ENCODE data around the gene GABRG3. TPM values are rescaled to one million over a fixed set of nuclear protein-coding genes. Genes with fewer than 3 reads are reported as not detected.

The GABRG3 gene
- total RNA-seq, 3 donors from 2014 or later = 0.15 to 0.33 TPM; not detected in 1

DNA sequence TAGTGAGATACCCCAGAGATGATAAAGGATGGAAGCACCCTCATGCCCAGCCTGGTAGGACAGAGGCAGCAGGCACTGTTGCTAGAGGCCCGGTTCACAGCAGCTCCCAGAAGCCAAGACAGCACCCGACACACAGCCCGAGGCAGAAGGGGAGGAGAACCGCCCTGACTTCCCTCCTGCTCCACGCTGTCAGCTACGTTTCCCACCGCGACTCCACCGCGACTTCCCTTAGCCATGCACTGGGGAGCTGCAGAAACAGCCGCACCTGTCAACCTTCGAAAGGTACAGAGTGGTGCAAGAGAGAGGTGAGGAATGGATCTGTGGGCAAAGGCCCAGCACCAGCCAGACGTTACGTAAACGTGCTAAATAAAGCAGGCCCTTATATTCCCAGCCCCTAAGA, 529.2 kb downstream of the GABRG3 start:
- Histone ChIP-seq H3K9me3 (no peaks in the 10 kb centered on the region), H3K4me1 (no peaks in the 10 kb centered on the region), H3K27ac (no peak overlapping the region), H3K27me3 (no peaks in the 10 kb centered on the region), H3K4me3 (no peak overlapping the region), H3K36me3 (no peaks in the 10 kb centered on the region)
- no peak for DNase-seq (ENCODE audit: low spot score in 2 of 2)
- TF ChIP-seq, protein P1, sequence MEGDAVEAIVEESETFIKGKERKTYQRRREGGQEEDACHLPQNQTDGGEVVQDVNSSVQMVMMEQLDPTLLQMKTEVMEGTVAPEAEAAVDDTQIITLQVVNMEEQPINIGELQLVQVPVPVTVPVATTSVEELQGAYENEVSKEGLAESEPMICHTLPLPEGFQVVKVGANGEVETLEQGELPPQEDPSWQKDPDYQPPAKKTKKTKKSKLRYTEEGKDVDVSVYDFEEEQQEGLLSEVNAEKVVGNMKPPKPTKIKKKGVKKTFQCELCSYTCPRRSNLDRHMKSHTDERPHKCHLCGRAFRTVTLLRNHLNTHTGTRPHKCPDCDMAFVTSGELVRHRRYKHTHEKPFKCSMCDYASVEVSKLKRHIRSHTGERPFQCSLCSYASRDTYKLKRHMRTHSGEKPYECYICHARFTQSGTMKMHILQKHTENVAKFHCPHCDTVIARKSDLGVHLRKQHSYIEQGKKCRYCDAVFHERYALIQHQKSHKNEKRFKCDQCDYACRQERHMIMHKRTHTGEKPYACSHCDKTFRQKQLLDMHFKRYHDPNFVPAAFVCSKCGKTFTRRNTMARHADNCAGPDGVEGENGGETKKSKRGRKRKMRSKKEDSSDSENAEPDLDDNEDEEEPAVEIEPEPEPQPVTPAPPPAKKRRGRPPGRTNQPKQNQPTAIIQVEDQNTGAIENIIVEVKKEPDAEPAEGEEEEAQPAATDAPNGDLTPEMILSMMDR (IDR thresholded peaks at IDR 0.05) = no peak
- TF ChIP-seq POLR2AphosphoS5 (IDR thresholded peaks at IDR 0.05) = no peak
- no peak for TF ChIP-seq POLR2A (IDR thresholded peaks at IDR 0.05)
- intact Hi-C loops (cut with DNase I; ENCODE audit: low total_unique reads) = no loop called here

DNA sequence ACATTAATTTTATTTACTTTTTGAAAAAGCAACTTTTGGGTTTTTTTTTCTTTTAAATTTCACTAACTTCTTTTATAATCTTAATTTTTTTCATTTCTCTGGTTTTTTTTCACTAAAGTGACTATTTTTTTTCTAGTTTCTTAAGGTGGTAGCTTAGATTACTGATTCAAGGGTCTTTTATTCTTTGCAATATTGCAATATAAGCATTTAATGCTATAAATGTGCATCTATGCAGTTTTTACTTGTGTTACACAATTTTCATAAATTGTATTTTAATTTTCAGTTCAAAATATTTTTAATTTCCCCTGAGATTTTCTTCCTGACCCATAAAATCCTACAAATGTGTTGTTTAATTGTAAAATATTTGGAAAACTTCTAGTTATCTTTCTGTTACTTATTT, 535.8 kb downstream of the GABRG3 start:
- no peak for DNase-seq (ENCODE audit: low spot score in 2 of 2)
- intact Hi-C loops (cut with DNase I; ENCODE audit: low total_unique reads) = no loop called here
- TF ChIP-seq, protein P1 (IDR thresholded peaks at IDR 0.05) = no peak
- H3K4me3 ChIP-seq = no peak overlapping the region
- H3K27me3 ChIP-seq = no peaks in the 10 kb centered on the region
- H3K36me3 ChIP-seq = no peaks in the 10 kb centered on the region
- no peak overlapping the region for H3K27ac ChIP-seq
- H3K9me3 ChIP-seq = peaks cover 10 to 11% of the 10 kb centered on the region in 2 donors
- H3K4me1 ChIP-seq = no peaks in the 10 kb centered on the region

DNA sequence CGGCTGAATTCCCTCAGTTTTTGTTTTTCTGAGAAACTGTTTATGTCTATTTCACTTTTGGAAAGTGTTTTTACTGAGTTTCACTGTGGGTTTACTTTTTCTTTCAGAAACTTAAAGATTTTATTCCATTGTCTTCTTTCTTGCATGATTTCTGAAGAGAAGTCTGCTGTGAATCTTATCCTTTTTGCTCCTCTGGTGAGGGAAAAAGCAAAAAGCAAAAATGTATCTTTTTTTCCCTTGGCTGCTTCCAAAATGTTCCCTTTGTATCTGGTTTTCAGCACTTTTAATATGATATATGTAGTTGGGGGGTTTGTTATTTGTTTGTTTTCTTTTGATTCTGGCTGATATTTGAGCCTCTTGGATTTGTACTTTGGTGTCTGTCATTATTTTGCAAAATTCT, 538.0 kb downstream of the GABRG3 start:
- Histone ChIP-seq H3K27me3 (no peaks in the 10 kb centered on the region), H3K9me3 (peaks cover 10 to 11% of the 10 kb centered on the region in 2 donors), H3K4me3 (no peak overlapping the region), H3K27ac (no peak overlapping the region), H3K4me1 (no peaks in the 10 kb centered on the region), H3K36me3 (no peaks in the 10 kb centered on the region)
- intact Hi-C loops (cut with DNase I; ENCODE audit: low total_unique reads) = no loop called here
- no peak for DNase-seq (ENCODE audit: low spot score in 2 of 2)
- no peak for TF ChIP-seq POLR2A (IDR thresholded peaks at IDR 0.05)
- no peak for TF ChIP-seq POLR2AphosphoS5 (IDR thresholded peaks at IDR 0.05)
- TF ChIP-seq, protein P1 (IDR thresholded peaks at IDR 0.05) = no peak

- TF ChIP-seq POLR2AphosphoS5 (IDR thresholded peaks at IDR 0.05) (no peak), POLR2A (IDR thresholded peaks at IDR 0.05) (no peak)
- TF ChIP-seq, protein P1 (IDR thresholded peaks at IDR 0.05) = no peak
- Histone ChIP-seq H3K4me1 (no peaks in the 10 kb centered on the region), H3K36me3 (no peaks in the 10 kb centered on the region), H3K4me3 (no peak overlapping the region), H3K27me3 (no peaks in the 10 kb centered on the region), H3K9me3 (peaks cover 10 to 11% of the 10 kb centered on the region in 2 donors), H3K27ac (no peak overlapping the region)
- DNase-seq (ENCODE audit: low spot score in 2 of 2) = no peak
- intact Hi-C loops (cut with DNase I; ENCODE audit: low total_unique reads) = no loop called here
Observed at GRCh38 chr15:27512281-27513001, 541.5 kb downstream of the GABRG3 start.

- Histone ChIP-seq H3K27me3 (no peaks in the 10 kb centered on the region), H3K4me1 (no peaks in the 10 kb centered on the region), H3K27ac (no peak overlapping the region), H3K36me3 (no peaks in the 10 kb centered on the region), H3K4me3 (no peak overlapping the region), H3K9me3 (peaks cover 0 to 1% of the 10 kb centered on the region in 2 donors)
- TF ChIP-seq POLR2A (IDR thresholded peaks at IDR 0.05) (no peak), POLR2AphosphoS5 (IDR thresholded peaks at IDR 0.05) (no peak)
- TF ChIP-seq, protein P1 (IDR thresholded peaks at IDR 0.05) = no peak
- intact Hi-C loops (cut with DNase I; ENCODE audit: low total_unique reads) = no loop called here
- DNase-seq (ENCODE audit: low spot score in 2 of 2) = no peak
Observed at GRCh38 chr15:27514526-27514925, 543.5 kb downstream of the GABRG3 start.

All from breast epithelium (tissue), 4 donors.